Loucy (cell line): ENCODE measurements around the gene TRIOBP.

Source experiments
- H2AFZ ChIP-seq: fragments of 200-600 bp; sonication (generic); 2 replicates; pipeline ENCODE4 v1.6.0; 2016; ENCODE audit warnings: antibody characterized with exemption, mild to moderate bottlenecking, low read length, moderate library complexity
- H3F3A ChIP-seq: fragments of 200-600 bp; 2 replicates; pipeline ENCODE4 v1.6.0; 2016; ENCODE audit warnings: antibody characterized with exemption, low read depth, mild to moderate bottlenecking
- H3K27me3 ChIP-seq: fragments of 200-600 bp; sonication (generic); 2 replicates; pipeline ENCODE4 v1.6.1; 2014; ENCODE audit warnings: low read length, mild to moderate bottlenecking; ENCODE audit not compliant: insufficient read depth, poor library complexity, severe bottlenecking
- H3K36me3 ChIP-seq: fragments of 200-600 bp; sonication (generic); 2 replicates; pipeline ENCODE4 v1.6.1; 2016; ENCODE audit warnings: low read length; ENCODE audit not compliant: insufficient read depth
- H3K4me1 ChIP-seq: fragments of 200-600 bp; sonication (generic); 2 replicates; pipeline ENCODE4 v1.5.1; 2014; ENCODE audit warnings: low read length, mild to moderate bottlenecking; ENCODE audit not compliant: insufficient read depth, poor library complexity, severe bottlenecking
- H3K4me2 ChIP-seq: fragments of 200-600 bp; sonication (generic); 2 replicates; pipeline ENCODE4 v1.6.0; 2014; ENCODE audit warnings: antibody characterized with exemption, low read length, low read depth, mild to moderate bottlenecking; ENCODE audit not compliant: poor library complexity, severe bottlenecking
- H3K4me3 ChIP-seq: fragments of 200-600 bp; sonication (generic); 2 replicates; pipeline ENCODE4 v1.5.1; 2014; ENCODE audit warnings: low read length, mild to moderate bottlenecking, mixed read lengths; ENCODE audit not compliant: poor library complexity, severe bottlenecking
- H3K79me2 ChIP-seq: fragments of 200-600 bp; sonication (generic); 2 replicates; pipeline ENCODE4 v1.6.1; 2014; ENCODE audit warnings: low read length; ENCODE audit not compliant: insufficient read depth
- H3K9ac ChIP-seq: fragments of 200-600 bp; sonication (generic); 2 replicates; pipeline ENCODE4 v1.6.0; 2014; ENCODE audit warnings: mild to moderate bottlenecking, low read depth, low read length, moderate library complexity; ENCODE audit not compliant: poor library complexity, severe bottlenecking
- H3K9me2 ChIP-seq: fragments of 200-600 bp; sonication (generic); replicated peaks from 2 replicates; pipeline ENCODE4 v1.6.1; 2016; ENCODE audit warnings: low read depth, low read length, mixed read lengths
- H3K9me3 ChIP-seq: fragments of 200-600 bp; sonication (generic); 2 replicates; pipeline ENCODE4 v1.6.1; 2014; ENCODE audit warnings: mild to moderate bottlenecking, antibody characterized with exemption, low read length, low read depth; ENCODE audit not compliant: insufficient read depth
- H4K20me1 ChIP-seq: fragments of 200-600 bp; sonication (generic); 2 replicates; pipeline ENCODE4 v1.6.0; 2014; ENCODE audit warnings: antibody characterized with exemption, low read length, mild to moderate bottlenecking; ENCODE audit not compliant: insufficient read depth, poor library complexity, severe bottlenecking
- CTCF ChIP-seq: fragments of 200-600 bp; sonication (generic); conservative IDR thresholded peaks from 2 replicates; pipeline ENCODE4 v1.5.1; 2014; ENCODE audit warnings: mild to moderate bottlenecking, antibody characterized with exemption, low read length
- EZH2phosphoT487 ChIP-seq: fragments of 200-600 bp; IDR thresholded peaks from 2 replicates; pipeline ENCODE4 v1.6.1; 2018; ENCODE audit warnings: antibody characterized with exemption, mild to moderate bottlenecking, moderate library complexity, borderline replicate concordance

TRIOBP gene

GRCh38 chr22:37805810-37806277, 109.0 kb downstream of the TRIOBP start:
- TF ChIP-seq CTCF, result no peak
- no peak for TF ChIP-seq EZH2phosphoT487
- Histone ChIP-seq H3K27me3 (peaks cover 10% of the 10 kb centered on the region), H3F3A (no peaks in the 10 kb centered on the region), H3K79me2 (peaks cover 13% of the 10 kb centered on the region; the same call in 1 of the 2 replicates), H2AFZ (no peak overlapping the region), H3K36me3 (no peaks in the 10 kb centered on the region), H3K9ac (no peak overlapping the region), H3K9me3 (no peaks in the 10 kb centered on the region), H3K4me1 (peaks cover 38% of the 10 kb centered on the region), H3K4me2 (peak overlapping the region; percentile 86), H4K20me1 (no peaks in the 10 kb centered on the region), H3K9me2 (no peaks in the 10 kb centered on the region), H3K4me3 (peak overlapping the region; percentile 66)

DNA sequence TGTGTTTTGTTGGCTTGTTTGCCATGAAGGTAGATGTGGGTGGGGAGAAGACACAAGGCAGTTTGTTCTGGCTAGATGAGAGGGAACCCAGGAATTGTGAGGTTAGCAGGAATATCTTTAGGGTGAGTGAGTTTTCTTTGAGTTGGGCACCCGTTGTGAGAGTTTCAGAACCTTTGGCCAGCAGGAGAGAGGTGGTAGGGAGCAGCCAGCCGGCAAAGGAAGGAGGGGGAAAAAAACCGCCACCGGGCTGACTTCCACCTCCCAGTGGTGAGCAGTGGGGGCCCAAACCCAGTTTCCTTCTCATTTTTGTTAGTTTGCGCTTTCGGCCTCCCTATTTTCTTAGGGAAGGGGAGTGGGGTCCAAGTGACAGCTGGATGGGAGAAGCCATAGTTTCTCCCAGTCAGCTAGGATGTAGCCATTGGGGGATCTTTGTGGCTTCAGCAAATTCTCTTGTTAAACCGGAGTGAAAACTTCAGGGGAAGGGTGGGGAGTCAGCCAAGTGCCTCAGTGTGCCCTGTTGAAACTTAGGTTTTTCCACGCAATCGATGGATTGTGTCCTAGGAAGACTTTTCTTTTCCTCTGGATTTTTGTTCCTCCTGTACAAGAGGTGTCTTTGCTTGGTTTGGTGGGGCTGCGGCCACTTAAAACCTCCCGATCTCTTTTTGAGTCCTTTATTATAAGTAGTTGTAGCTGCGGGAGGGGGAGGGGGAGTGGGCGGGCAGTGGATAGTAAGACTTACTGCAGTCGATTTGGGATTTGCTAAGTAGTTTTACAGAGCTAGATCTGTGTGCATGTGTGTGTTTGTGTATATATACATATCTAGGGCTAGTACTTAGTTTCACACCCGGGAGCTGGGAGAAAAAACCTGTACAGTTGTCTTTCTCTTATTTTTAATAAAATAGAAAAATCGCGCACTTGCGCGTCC, 109.8 kb downstream of the TRIOBP start:
- TF ChIP-seq CTCF, result no peak
- no peak for TF ChIP-seq EZH2phosphoT487
- H3K9ac ChIP-seq, result peak overlapping the region; percentile 74
- H3K4me2 ChIP-seq, result peak overlapping the region; percentile 86
- no peaks in the 10 kb centered on the region for H4K20me1 ChIP-seq
- H3K9me2 ChIP-seq, result no peaks in the 10 kb centered on the region
- H3K27me3 ChIP-seq, result peaks cover 10% of the 10 kb centered on the region
- H3K79me2 ChIP-seq, result peaks cover 13% of the 10 kb centered on the region; the same call in 1 of the 2 replicates
- H3K36me3 ChIP-seq, result no peaks in the 10 kb centered on the region
- peak overlapping the region; percentile 91 for H2AFZ ChIP-seq
- no peaks in the 10 kb centered on the region for H3K9me3 ChIP-seq
- H3K4me1 ChIP-seq, result peaks cover 38% of the 10 kb centered on the region
- H3K4me3 ChIP-seq, result peak overlapping the region; percentile 84
- no peaks in the 10 kb centered on the region for H3F3A ChIP-seq

- Histone ChIP-seq H3K4me1 (peaks cover 30% of the 10 kb centered on the region), H3K9ac (peak within 1 kb of the TSS; percentile 76), H3K9me3 (no peaks in the 10 kb centered on the region), H3K36me3 (no peaks in the 10 kb centered on the region), H3K4me2 (peak within 1 kb of the TSS; percentile 86), H4K20me1 (no peaks in the 10 kb centered on the region), H3K79me2 (peaks cover 13% of the 10 kb centered on the region; the same call in 1 of the 2 replicates), H2AFZ (peak within 1 kb of the TSS; percentile 93), H3K4me3 (peak within 1 kb of the TSS; percentile 84), H3K9me2 (no peaks in the 10 kb centered on the region), H3F3A (no peaks in the 10 kb centered on the region), H3K27me3 (peaks cover 10% of the 10 kb centered on the region)
- no peak for TF ChIP-seq CTCF
- no peak for TF ChIP-seq EZH2phosphoT487
These were observed 110.8 kb downstream of the TRIOBP start, which contains the start of gene GCAT for GRCh38 chr22:37807410-37808293. Gene GCAT, plus strand, starts transcription at chr22:37807934. Its CDS starts 34 bp downstream, at chr22:37807968.
